GM12872 (cell line): ENCODE data around the gene USP35.

Experiments used
- CTCF ChIP-seq: IDR thresholded peaks from 3 replicates; pipeline ENCODE4 v1.5.1; 2011; ENCODE audit warnings: low read depth, mild to moderate bottlenecking, low read length, moderate library complexity; ENCODE audit not compliant: insufficient read depth

Gene USP35

GRCh38 chr11:78200553-78200952 lies 11.8 kb downstream of the USP35 start:
- no peak for TF ChIP-seq CTCF

GRCh38 chr11:78201096-78201818 lies 12.5 kb downstream of the USP35 start:
- TF ChIP-seq CTCF = no peak

- TF ChIP-seq CTCF = no peak
Observed at GRCh38 chr11:78202733-78203167, 14.0 kb downstream of the USP35 start.

GRCh38 chr11:78203184-78203583 lies 14.5 kb downstream of the USP35 start:
- no peak for TF ChIP-seq CTCF

GRCh38 chr11:78205256-78205655 lies 16.5 kb downstream of the USP35 start:
- TF ChIP-seq CTCF = no peak

GRCh38 chr11:78205691-78206090 lies 17.0 kb downstream of the USP35 start:
- no peak for TF ChIP-seq CTCF

GRCh38 chr11:78207532-78208256 lies 19.0 kb downstream of the USP35 start:
- TF ChIP-seq CTCF = no peak
